ENCODE results near the gene GRAP2. TPM values are rescaled to one million over a fixed set of nuclear protein-coding genes. Genes with fewer than 3 reads are reported as not detected.

Gene GRAP2
- total and polyA plus RNA-seq, 4 donors, result 1.9 to 6.9 (median 4.2) TPM

GRCh38 chr22:39967996-39968972 is 67.4 kb downstream of the GRAP2 start:
- H3K4me1 ChIP-seq (ENCODE audit: control insufficient read depth in 5 of 5, insufficient read depth in 5 of 5, low read length in 5 of 5), result peaks cover 0 to 8% (median 0%) of the 10 kb centered on the region in 5 donors
- DNase-seq, result peak; percentile 30 to 48 (median 30)
- no peak overlapping the region for H3K9ac ChIP-seq (ENCODE audit: insufficient read depth in 1 of 2, low read length in 2 of 2)
- no peak overlapping the region for H3K27ac ChIP-seq (ENCODE audit: low read depth in 1 of 2, low read length in 1 of 2)
- H3K4me3 ChIP-seq, result no peak overlapping the region
- ATAC-seq (ENCODE audit: insufficient read depth, low FRiP score), result no peak
- 64 to 75% methylated on average over 20 of the region's 20 CpGs for WGBS, 2 donors
- H3K9me3 ChIP-seq (ENCODE audit: control insufficient read depth in 4 of 4, insufficient read depth in 3 of 4, low read length in 3 of 4), result no peaks in the 10 kb centered on the region
- TF ChIP-seq, protein P1, sequence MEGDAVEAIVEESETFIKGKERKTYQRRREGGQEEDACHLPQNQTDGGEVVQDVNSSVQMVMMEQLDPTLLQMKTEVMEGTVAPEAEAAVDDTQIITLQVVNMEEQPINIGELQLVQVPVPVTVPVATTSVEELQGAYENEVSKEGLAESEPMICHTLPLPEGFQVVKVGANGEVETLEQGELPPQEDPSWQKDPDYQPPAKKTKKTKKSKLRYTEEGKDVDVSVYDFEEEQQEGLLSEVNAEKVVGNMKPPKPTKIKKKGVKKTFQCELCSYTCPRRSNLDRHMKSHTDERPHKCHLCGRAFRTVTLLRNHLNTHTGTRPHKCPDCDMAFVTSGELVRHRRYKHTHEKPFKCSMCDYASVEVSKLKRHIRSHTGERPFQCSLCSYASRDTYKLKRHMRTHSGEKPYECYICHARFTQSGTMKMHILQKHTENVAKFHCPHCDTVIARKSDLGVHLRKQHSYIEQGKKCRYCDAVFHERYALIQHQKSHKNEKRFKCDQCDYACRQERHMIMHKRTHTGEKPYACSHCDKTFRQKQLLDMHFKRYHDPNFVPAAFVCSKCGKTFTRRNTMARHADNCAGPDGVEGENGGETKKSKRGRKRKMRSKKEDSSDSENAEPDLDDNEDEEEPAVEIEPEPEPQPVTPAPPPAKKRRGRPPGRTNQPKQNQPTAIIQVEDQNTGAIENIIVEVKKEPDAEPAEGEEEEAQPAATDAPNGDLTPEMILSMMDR (IDR thresholded peaks at IDR 0.05; ENCODE audit: control extremely low read depth, extremely low read depth), result no peak
- peaks cover 0 to 35% (median 20%) of the 10 kb centered on the region in 3 donors for H3K27me3 ChIP-seq (ENCODE audit: control insufficient read depth in 3 of 3, insufficient read depth in 3 of 3, low read length in 2 of 3)
- no peaks in the 10 kb centered on the region for H3K36me3 ChIP-seq (ENCODE audit: control insufficient read depth in 4 of 4, insufficient read depth in 4 of 4, low read length in 4 of 4)

- H3K9ac ChIP-seq (ENCODE audit: insufficient read depth in 1 of 2, low read length in 2 of 2), result no peak overlapping the region
- no peak for ATAC-seq (ENCODE audit: insufficient read depth, low FRiP score)
- H3K4me3 ChIP-seq, result no peak overlapping the region
- no peak for DNase-seq
- no peaks in the 10 kb centered on the region for H3K9me3 ChIP-seq (ENCODE audit: control insufficient read depth in 4 of 4, insufficient read depth in 3 of 4, low read length in 3 of 4)
- H3K27me3 ChIP-seq (ENCODE audit: control insufficient read depth in 3 of 3, insufficient read depth in 3 of 3, low read length in 2 of 3), result peaks cover 0 to 37% (median 15%) of the 10 kb centered on the region in 3 donors
- no peaks in the 10 kb centered on the region for H3K36me3 ChIP-seq (ENCODE audit: control insufficient read depth in 4 of 4, insufficient read depth in 4 of 4, low read length in 4 of 4)
- H3K27ac ChIP-seq (ENCODE audit: low read depth in 1 of 2, low read length in 1 of 2), result no peak overlapping the region
- H3K4me1 ChIP-seq (ENCODE audit: control insufficient read depth in 5 of 5, insufficient read depth in 5 of 5, low read length in 5 of 5), result peaks cover 0 to 8% (median 0%) of the 10 kb centered on the region in 5 donors
- 94% methylated on average over 10 of the region's 10 CpGs for WGBS, 2 donors
- TF ChIP-seq, protein P1 (IDR thresholded peaks at IDR 0.05; ENCODE audit: control extremely low read depth, extremely low read depth), result no peak
Measured at GRCh38 chr22:39970742-39971141, 69.9 kb downstream of the GRAP2 start.

GRCh38 chr22:39972641-39973040 is 71.8 kb downstream of the GRAP2 start:
- H3K27ac ChIP-seq (ENCODE audit: low read depth in 1 of 2, low read length in 1 of 2), result no peak overlapping the region

More at GRCh38 chr22:39972641-39973040, 71.8 kb downstream of the GRAP2 start:
- H3K36me3 ChIP-seq (ENCODE audit: control insufficient read depth in 4 of 4, insufficient read depth in 4 of 4, low read length in 4 of 4), result no peaks in the 10 kb centered on the region
- no peak overlapping the region for H3K9ac ChIP-seq (ENCODE audit: insufficient read depth in 1 of 2, low read length in 2 of 2)
- H3K4me3 ChIP-seq, result no peak overlapping the region
- DNase-seq (no peak), ATAC-seq (ENCODE audit: insufficient read depth, low FRiP score) (no peak)
- peaks cover 0 to 2% (median 0%) of the 10 kb centered on the region in 4 donors for H3K9me3 ChIP-seq (ENCODE audit: control insufficient read depth in 4 of 4, insufficient read depth in 3 of 4, low read length in 3 of 4)
- TF ChIP-seq, protein P1 (IDR thresholded peaks at IDR 0.05; ENCODE audit: control extremely low read depth, extremely low read depth), result no peak
- WGBS, 2 donors, result 59 to 63% methylated on average over 5 of the region's 5 CpGs
- H3K27me3 ChIP-seq (ENCODE audit: control insufficient read depth in 3 of 3, insufficient read depth in 3 of 3, low read length in 2 of 3), result peaks cover 0 to 54% (median 15%) of the 10 kb centered on the region in 3 donors
- peaks cover 0 to 8% (median 0%) of the 10 kb centered on the region in 5 donors for H3K4me1 ChIP-seq (ENCODE audit: control insufficient read depth in 5 of 5, insufficient read depth in 5 of 5, low read length in 5 of 5)

Measured in lung (tissue), 12 donors.